Measurements from ENCODE around the gene UBN1. TPM values are rescaled to one million over a fixed set of nuclear protein-coding genes. Genes with fewer than 3 reads are reported as not detected.

UBN1 gene, protein sequence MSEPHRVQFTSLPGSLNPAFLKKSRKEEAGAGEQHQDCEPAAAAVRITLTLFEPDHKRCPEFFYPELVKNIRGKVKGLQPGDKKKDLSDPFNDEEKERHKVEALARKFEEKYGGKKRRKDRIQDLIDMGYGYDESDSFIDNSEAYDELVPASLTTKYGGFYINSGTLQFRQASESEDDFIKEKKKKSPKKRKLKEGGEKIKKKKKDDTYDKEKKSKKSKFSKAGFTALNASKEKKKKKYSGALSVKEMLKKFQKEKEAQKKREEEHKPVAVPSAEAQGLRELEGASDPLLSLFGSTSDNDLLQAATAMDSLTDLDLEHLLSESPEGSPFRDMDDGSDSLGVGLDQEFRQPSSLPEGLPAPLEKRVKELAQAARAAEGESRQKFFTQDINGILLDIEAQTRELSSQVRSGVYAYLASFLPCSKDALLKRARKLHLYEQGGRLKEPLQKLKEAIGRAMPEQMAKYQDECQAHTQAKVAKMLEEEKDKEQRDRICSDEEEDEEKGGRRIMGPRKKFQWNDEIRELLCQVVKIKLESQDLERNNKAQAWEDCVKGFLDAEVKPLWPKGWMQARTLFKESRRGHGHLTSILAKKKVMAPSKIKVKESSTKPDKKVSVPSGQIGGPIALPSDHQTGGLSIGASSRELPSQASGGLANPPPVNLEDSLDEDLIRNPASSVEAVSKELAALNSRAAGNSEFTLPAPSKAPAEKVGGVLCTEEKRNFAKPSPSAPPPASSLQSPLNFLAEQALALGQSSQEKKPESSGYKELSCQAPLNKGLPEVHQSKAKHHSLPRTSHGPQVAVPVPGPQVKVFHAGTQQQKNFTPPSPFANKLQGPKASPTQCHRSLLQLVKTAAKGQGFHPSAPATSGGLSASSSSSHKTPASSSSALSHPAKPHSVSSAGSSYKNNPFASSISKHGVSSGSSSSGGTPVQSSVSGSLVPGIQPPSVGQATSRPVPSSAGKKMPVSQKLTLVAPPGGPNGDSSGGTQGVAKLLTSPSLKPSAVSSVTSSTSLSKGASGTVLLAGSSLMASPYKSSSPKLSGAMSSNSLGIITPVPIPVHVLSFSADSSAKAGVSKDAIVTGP (N-terminal part only)
- total RNA-seq (2022; extraction: Qiagen RNA extraction) = 24.8 to 29.0 TPM (median 26.5 TPM) in 5 replicates

DNA sequence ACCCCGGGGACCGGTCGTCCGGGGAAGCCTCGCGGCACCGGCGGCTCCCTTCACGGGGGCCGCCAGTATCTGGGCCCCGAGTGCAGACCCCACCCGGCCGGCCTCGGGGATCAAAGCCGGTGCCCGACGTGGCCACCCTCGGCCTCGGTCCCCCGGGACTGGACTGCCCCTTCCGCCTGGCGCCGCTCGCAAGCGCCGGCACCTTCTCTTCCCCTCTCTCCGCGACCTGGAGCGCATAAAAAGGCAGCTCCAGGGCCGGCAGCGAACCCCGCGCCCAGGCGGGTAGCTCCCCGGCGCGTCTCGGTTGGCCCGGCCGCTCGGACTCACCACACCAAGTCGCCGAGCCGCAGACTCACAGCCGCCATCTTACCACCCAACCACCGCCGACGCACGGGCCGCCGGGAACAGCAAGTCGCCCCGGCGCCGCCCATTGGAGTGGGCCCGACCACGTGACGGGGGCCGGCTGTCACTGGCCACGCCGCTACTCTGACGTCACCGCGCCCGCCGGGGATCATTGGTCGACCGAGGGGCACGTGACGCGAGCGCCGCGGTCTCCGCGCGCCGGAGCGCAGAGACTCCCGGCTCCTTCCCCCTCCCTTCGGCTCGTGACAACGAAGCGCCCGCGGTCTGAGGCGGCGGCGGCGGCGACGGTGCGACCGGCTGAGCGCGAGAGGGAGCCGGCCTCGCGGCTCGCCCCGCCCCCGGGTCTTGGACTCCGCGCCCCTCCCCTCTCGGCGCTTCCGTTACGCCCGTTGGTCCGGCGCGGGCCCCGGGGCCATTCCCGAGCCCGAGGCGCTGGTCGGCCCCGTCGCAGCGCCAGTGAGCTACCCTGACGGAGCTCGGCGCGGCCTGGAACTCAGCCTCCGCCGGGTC lies at the start of gene UBN1, which contains the start of gene GLYR1:
Gene UBN1, plus strand, starts transcription at position 581 of the 873 bp plus-strand sequence. CDS start 5,437 bp downstream, outside the sequence.
Gene GLYR1, minus strand, starts transcription at position 388 of the 873 bp plus-strand sequence. Its CDS starts 23 bp downstream, at position 365.

DNA sequence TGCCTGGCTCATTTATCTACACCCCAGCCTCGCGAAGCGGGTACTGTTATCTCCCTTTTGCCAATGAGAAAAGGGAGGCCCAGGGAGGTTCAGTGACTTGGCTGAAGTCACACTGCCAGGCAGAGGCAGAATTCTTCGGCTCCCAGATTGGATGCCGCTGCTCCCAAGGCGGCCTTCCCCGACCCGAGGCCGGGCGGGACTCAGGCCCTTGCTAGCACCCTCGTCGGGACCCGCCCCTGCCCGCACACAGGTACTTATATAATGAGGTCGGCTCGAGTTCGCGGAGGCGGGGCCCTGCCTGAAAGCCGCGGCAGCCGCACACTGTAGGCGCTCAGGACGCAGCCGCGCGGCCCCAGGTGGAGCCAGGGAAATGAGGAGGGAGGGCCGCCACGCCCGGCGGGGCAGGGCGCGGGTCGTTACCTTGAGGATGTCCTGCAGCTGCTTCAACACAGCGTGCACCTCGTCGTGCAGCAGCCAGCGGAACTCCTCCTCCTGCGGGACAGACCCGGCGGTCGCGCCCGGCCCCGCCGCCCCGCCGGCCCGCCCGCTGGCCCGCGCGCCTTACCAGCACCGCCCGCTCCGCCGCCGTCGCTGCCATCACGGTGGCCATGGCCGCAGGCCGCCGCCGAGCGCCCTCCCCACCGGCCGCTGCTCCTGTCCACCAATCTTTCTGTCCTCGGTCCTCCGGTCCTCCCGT lies 45.2 kb upstream of the UBN1 start, which contains the start of gene ROGDI:
Gene ROGDI, minus strand, starts transcription at position 672 of the 697 bp plus-strand sequence. Its CDS starts 62 bp downstream, at position 610.

Other genes starting within 250 kb of the UBN1 start
- 36.7 to 60.9 TPM (median 55.0 TPM) in 5 replicates for gene UBALD1, start 232.6 kb upstream of the UBN1 start, total RNA-seq (2022; extraction: Qiagen RNA extraction)
- 40.2 to 44.2 TPM (median 42.4 TPM) in 5 replicates for gene MGRN1, start 222.7 kb upstream of the UBN1 start, total RNA-seq (2022; extraction: Qiagen RNA extraction)
- gene NUDT16L1, start 153.9 kb upstream of the UBN1 start, total RNA-seq (2022; extraction: Qiagen RNA extraction) = 16.6 to 27.4 TPM (median 24.5 TPM) in 5 replicates
- gene ANKS3, start 113.2 kb upstream of the UBN1 start, total RNA-seq (2022; extraction: Qiagen RNA extraction) = 23.9 to 26.1 TPM (median 25.7 TPM) in 5 replicates
- gene DNAAF8, start 112.9 kb upstream of the UBN1 start, total RNA-seq (2022; extraction: Qiagen RNA extraction) = 0.95 to 2.2 TPM (median 1.2 TPM) in 5 replicates
- gene ZNF500, start 80.3 kb upstream of the UBN1 start, total RNA-seq (2022; extraction: Qiagen RNA extraction) = 6.8 to 9.2 TPM (median 9.1 TPM) in 5 replicates
- gene SEPTIN12, start 59.1 kb upstream of the UBN1 start, total RNA-seq (2022; extraction: Qiagen RNA extraction) = not detected in 5 replicates
- not detected in 5 replicates for gene SMIM22, start 52.1 kb upstream of the UBN1 start, total RNA-seq (2022; extraction: Qiagen RNA extraction)
- 11.2 to 14.4 TPM (median 13.6 TPM) in 5 replicates for gene ROGDI, start 44.8 kb upstream of the UBN1 start, total RNA-seq (2022; extraction: Qiagen RNA extraction)
- gene GLYR1, start 193 bp upstream of the UBN1 start, total RNA-seq (2022; extraction: Qiagen RNA extraction) = 36.2 to 54.2 TPM (median 39.0 TPM) in 5 replicates
- gene PPL, start 89.7 kb downstream of the UBN1 start, total RNA-seq (2022; extraction: Qiagen RNA extraction) = 4.0 to 5.6 TPM (median 4.9 TPM) in 5 replicates
- gene SEC14L5, start 110.8 kb downstream of the UBN1 start, total RNA-seq (2022; extraction: Qiagen RNA extraction) = 0.01 to 0.03 TPM (median 0.02 TPM) in 4 of 5 replicates, not detected in the other
- 13.4 to 18.1 TPM (median 17.5 TPM) in 5 replicates for gene NAGPA, start 186.5 kb downstream of the UBN1 start, total RNA-seq (2022; extraction: Qiagen RNA extraction)
- gene C16orf89, start 218.5 kb downstream of the UBN1 start, total RNA-seq (2022; extraction: Qiagen RNA extraction) = not detected in 5 replicates
- gene ALG1, start 224.4 kb downstream of the UBN1 start, total RNA-seq (2022; extraction: Qiagen RNA extraction) = 34.5 to 39.7 TPM (median 36.0 TPM) in 5 replicates